ENCODE results near the gene CZIB. TPM values are rescaled to one million over a fixed set of nuclear protein-coding genes. Genes with fewer than 3 reads are reported as not detected.

The CZIB gene
- total and polyA plus RNA-seq, 2 of the 13 experiments (the other 11 are each of a cell fraction or from before 2014, with no cell fraction given) = 49.2 to 67.0 TPM

GRCh38 chr1:53176452-53177208 lies 43.8 kb downstream of the CZIB start (continued):
- no peak for TF ChIP-seq KLF13 (CRISPR knock-in tag; IDR thresholded peaks at IDR 0.05)
- TF ChIP-seq CREM (IDR thresholded peaks at IDR 0.05) = no peak
- no peak for TF ChIP-seq CREM (CRISPR knock-in tag; IDR thresholded peaks at IDR 0.05)
- no peak for TF ChIP-seq ZNF737 (CRISPR knock-in tag; IDR thresholded peaks at IDR 0.05; ENCODE audit: borderline replicate concordance)
- no peak for TF ChIP-seq RXRA (CRISPR knock-in tag; IDR thresholded peaks at IDR 0.05)
- no peak for TF ChIP-seq ZNF589 (CRISPR knock-in tag; conservative IDR thresholded peaks at IDR 0.05)
- no peak for TF ChIP-seq ZNF430 (CRISPR knock-in tag; IDR thresholded peaks at IDR 0.05)
- no peak for TF ChIP-seq ARNT2 (CRISPR knock-in tag; IDR thresholded peaks at IDR 0.05; ENCODE audit: low read depth)
- no peak for TF ChIP-seq ATF1 (CRISPR knock-in tag; IDR thresholded peaks at IDR 0.05)
- TF ChIP-seq ZFP41 (CRISPR knock-in tag; IDR thresholded peaks at IDR 0.05; ENCODE audit: borderline replicate concordance) = no peak
- TF ChIP-seq ZBTB33 (CRISPR knock-in tag; IDR thresholded peaks at IDR 0.05) = no peak; the same call in 1 of the 2 replicates
- no peak for TF ChIP-seq ZNF83 (CRISPR knock-in tag; IDR thresholded peaks at IDR 0.05; ENCODE audit: borderline replicate concordance)
- no peak for TF ChIP-seq ZC3H4 (CRISPR knock-in tag; IDR thresholded peaks at IDR 0.05; ENCODE audit: borderline replicate concordance)
- no peak for TF ChIP-seq ZNF709 (CRISPR knock-in tag; IDR thresholded peaks at IDR 0.05)
- no peak for TF ChIP-seq ZFAT (CRISPR knock-in tag; conservative IDR thresholded peaks at IDR 0.05)
- TF ChIP-seq GRHL1 (CRISPR knock-in tag; conservative IDR thresholded peaks at IDR 0.05) = no peak
- peak; percentile 78 for TF ChIP-seq GATAD2A (CRISPR knock-in tag; IDR thresholded peaks at IDR 0.05)
- TF ChIP-seq TBL1XR1 (IDR thresholded peaks at IDR 0.05; ENCODE audit: borderline replicate concordance, low read length, partially characterized antibody) = no peak
- TF ChIP-seq ZNF230 (CRISPR knock-in tag; IDR thresholded peaks at IDR 0.05) = peak; percentile 38; the same call in 1 of the 2 replicates
- TF ChIP-seq SMAD9 (CRISPR knock-in tag; IDR thresholded peaks at IDR 0.05) = no peak
- TF ChIP-seq FOXC1 (CRISPR knock-in tag; IDR thresholded peaks at IDR 0.05; ENCODE audit: borderline replicate concordance) = no peak
- TF ChIP-seq, protein P1, sequence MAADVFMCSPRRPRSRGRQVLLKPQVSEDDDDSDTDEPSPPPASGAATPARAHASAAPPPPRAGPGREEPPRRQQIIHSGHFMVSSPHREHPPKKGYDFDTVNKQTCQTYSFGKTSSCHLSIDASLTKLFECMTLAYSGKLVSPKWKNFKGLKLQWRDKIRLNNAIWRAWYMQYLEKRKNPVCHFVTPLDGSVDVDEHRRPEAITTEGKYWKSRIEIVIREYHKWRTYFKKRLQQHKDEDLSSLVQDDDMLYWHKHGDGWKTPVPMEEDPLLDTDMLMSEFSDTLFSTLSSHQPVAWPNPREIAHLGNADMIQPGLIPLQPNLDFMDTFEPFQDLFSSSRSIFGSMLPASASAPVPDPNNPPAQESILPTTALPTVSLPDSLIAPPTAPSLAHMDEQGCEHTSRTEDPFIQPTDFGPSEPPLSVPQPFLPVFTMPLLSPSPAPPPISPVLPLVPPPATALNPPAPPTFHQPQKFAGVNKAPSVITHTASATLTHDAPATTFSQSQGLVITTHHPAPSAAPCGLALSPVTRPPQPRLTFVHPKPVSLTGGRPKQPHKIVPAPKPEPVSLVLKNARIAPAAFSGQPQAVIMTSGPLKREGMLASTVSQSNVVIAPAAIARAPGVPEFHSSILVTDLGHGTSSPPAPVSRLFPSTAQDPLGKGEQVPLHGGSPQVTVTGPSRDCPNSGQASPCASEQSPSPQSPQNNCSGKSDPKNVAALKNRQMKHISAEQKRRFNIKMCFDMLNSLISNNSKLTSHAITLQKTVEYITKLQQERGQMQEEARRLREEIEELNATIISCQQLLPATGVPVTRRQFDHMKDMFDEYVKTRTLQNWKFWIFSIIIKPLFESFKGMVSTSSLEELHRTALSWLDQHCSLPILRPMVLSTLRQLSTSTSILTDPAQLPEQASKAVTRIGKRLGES (CRISPR knock-in tag; IDR thresholded peaks at IDR 0.05; ENCODE audit: borderline replicate concordance) = no peak
- peak; percentile 46; the same call in 1 of the 2 replicates for TF ChIP-seq HMG20A (CRISPR knock-in tag; IDR thresholded peaks at IDR 0.05; ENCODE audit: borderline replicate concordance)
- no peak for TF ChIP-seq ZNF780A (CRISPR knock-in tag; IDR thresholded peaks at IDR 0.05)

Data from HepG2 (cell line).